ENCODE results near the gene KCNMA1.

Gene KCNMA1

DNA sequence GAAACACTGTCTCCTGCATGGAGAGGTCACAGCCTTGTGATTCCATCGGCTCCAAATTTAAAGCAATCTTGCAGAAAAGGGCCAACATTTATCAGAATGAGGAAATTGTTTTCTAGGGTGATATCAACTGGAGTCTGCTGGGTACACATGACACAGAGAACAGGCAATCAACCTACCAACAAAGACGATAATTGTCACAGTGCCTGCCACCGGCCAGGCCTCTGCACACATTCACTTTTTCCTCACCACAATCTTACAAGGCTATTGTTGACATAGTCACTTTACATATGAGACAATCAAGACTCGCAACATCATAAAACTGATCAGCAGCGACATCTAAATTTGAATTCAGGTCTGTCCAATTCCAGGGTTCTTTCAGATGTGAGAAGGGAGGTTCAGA is 189.4 kb downstream of the KCNMA1 start:
- no peak overlapping the region for H3K27ac ChIP-seq (ENCODE audit: low read depth, low read length)
- TF ChIP-seq EZH2phosphoT487 (conservative IDR thresholded peaks at IDR 0.05; ENCODE audit: low read length) = no peak
- TF ChIP-seq, protein P1, sequence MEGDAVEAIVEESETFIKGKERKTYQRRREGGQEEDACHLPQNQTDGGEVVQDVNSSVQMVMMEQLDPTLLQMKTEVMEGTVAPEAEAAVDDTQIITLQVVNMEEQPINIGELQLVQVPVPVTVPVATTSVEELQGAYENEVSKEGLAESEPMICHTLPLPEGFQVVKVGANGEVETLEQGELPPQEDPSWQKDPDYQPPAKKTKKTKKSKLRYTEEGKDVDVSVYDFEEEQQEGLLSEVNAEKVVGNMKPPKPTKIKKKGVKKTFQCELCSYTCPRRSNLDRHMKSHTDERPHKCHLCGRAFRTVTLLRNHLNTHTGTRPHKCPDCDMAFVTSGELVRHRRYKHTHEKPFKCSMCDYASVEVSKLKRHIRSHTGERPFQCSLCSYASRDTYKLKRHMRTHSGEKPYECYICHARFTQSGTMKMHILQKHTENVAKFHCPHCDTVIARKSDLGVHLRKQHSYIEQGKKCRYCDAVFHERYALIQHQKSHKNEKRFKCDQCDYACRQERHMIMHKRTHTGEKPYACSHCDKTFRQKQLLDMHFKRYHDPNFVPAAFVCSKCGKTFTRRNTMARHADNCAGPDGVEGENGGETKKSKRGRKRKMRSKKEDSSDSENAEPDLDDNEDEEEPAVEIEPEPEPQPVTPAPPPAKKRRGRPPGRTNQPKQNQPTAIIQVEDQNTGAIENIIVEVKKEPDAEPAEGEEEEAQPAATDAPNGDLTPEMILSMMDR (IDR thresholded peaks at IDR 0.05; ENCODE audit: insufficient read depth, low read length, poor library complexity, severe bottlenecking) = no peak
- no peaks in the 10 kb centered on the region for H3K9me3 ChIP-seq (ENCODE audit: insufficient read depth, low read length)
- no peaks in the 10 kb centered on the region for H3K79me2 ChIP-seq (ENCODE audit: insufficient read depth, low read length)
- H2AFZ ChIP-seq (ENCODE audit: low read depth, low read length, severe bottlenecking) = no peak overlapping the region
- no peak overlapping the region for H3K9ac ChIP-seq (ENCODE audit: low read length)
- no peaks in the 10 kb centered on the region for H3K27me3 ChIP-seq (ENCODE audit: low read length)
- H3K4me3 ChIP-seq (ENCODE audit: insufficient read depth, low read length, poor library complexity, severe bottlenecking) = no peak overlapping the region
- H3K36me3 ChIP-seq (ENCODE audit: low read length) = no peaks in the 10 kb centered on the region
- H3K9me2 ChIP-seq (replicated peaks; ENCODE audit: insufficient read depth, low read length) = no peaks in the 10 kb centered on the region
- no peak overlapping the region for H3K4me2 ChIP-seq (ENCODE audit: low read depth, low read length, poor library complexity, severe bottlenecking)
- H3F3A ChIP-seq (ENCODE audit: insufficient read depth) = no peaks in the 10 kb centered on the region
- H4K20me1 ChIP-seq (ENCODE audit: low read depth, low read length) = no peaks in the 10 kb centered on the region

DNA sequence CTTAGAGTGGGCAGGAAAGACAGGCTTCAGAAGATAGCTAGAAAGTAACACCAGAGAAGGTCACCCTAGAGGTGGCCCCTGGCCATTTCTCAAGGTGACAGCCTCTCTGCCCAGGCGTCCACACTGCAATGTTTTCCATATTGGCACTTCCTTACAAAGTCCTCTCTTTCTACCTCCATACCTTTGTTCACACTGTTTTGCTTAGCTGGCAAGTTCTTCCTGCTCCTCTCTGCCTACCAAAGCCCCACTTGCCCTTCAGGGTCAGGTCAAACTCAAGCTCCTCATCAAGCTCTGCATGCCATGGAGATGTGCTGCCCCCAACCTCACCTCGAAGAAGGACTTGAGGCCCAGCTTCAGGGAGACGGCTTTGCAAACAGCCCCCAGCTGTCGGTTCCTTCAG is 190.9 kb downstream of the KCNMA1 start:
- Histone ChIP-seq H3K79me2 (ENCODE audit: insufficient read depth, low read length) (no peaks in the 10 kb centered on the region), H2AFZ (ENCODE audit: low read depth, low read length, severe bottlenecking) (no peak overlapping the region), H3K36me3 (ENCODE audit: low read length) (no peaks in the 10 kb centered on the region), H3K4me2 (ENCODE audit: low read depth, low read length, poor library complexity, severe bottlenecking) (no peak overlapping the region), H3K9ac (ENCODE audit: low read length) (no peak overlapping the region), H3K9me2 (replicated peaks; ENCODE audit: insufficient read depth, low read length) (no peaks in the 10 kb centered on the region), H3F3A (ENCODE audit: insufficient read depth) (no peaks in the 10 kb centered on the region), H4K20me1 (ENCODE audit: low read depth, low read length) (no peaks in the 10 kb centered on the region), H3K27ac (ENCODE audit: low read depth, low read length) (no peak overlapping the region), H3K9me3 (ENCODE audit: insufficient read depth, low read length) (no peaks in the 10 kb centered on the region), H3K27me3 (ENCODE audit: low read length) (no peaks in the 10 kb centered on the region), H3K4me3 (ENCODE audit: insufficient read depth, low read length, poor library complexity, severe bottlenecking) (no peak overlapping the region)
- TF ChIP-seq EZH2phosphoT487 (conservative IDR thresholded peaks at IDR 0.05; ENCODE audit: low read length) = no peak
- TF ChIP-seq, protein P1 (IDR thresholded peaks at IDR 0.05; ENCODE audit: insufficient read depth, low read length, poor library complexity, severe bottlenecking) = no peak

DNA sequence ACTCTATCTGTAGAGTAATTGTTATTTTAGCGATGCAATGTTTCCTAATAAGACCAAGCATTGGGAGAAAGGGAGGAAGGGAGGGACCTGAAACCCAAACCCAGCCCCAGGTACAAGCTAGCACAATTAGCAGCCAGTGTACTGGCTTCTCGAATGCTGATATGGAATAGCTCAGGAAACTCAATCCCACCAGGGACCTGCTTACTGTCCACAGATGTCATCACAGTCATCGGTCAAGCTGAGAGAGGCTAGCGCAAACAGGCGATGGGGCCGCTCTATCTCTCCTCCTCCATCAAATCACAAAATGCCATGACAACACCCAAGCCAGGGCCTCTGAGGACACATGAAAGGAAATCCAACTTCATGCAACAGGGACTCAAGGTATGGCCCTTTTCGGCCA is 192.1 kb downstream of the KCNMA1 start:
- Histone ChIP-seq H3K4me3 (ENCODE audit: insufficient read depth, low read length, poor library complexity, severe bottlenecking) (no peak overlapping the region), H3K9ac (ENCODE audit: low read length) (no peak overlapping the region), H2AFZ (ENCODE audit: low read depth, low read length, severe bottlenecking) (no peak overlapping the region), H3F3A (ENCODE audit: insufficient read depth) (no peaks in the 10 kb centered on the region), H3K27ac (ENCODE audit: low read depth, low read length) (no peak overlapping the region), H3K79me2 (ENCODE audit: insufficient read depth, low read length) (no peaks in the 10 kb centered on the region), H4K20me1 (ENCODE audit: low read depth, low read length) (no peaks in the 10 kb centered on the region), H3K9me3 (ENCODE audit: insufficient read depth, low read length) (no peaks in the 10 kb centered on the region), H3K36me3 (ENCODE audit: low read length) (no peaks in the 10 kb centered on the region), H3K4me2 (ENCODE audit: low read depth, low read length, poor library complexity, severe bottlenecking) (no peak overlapping the region), H3K9me2 (replicated peaks; ENCODE audit: insufficient read depth, low read length) (no peaks in the 10 kb centered on the region), H3K27me3 (ENCODE audit: low read length) (no peaks in the 10 kb centered on the region)
- TF ChIP-seq, protein P1 (IDR thresholded peaks at IDR 0.05; ENCODE audit: insufficient read depth, low read length, poor library complexity, severe bottlenecking) = no peak
- TF ChIP-seq EZH2phosphoT487 (conservative IDR thresholded peaks at IDR 0.05; ENCODE audit: low read length) = no peak

Data from SU-DHL-6 (cell line).